Fibroblast of pulmonary artery (primary cell): Measurements from ENCODE around the gene TRIML1.
"Not testable (repeated sequence)": the region's sequence is repeated elsewhere in the genome, so short reads cannot be mapped to it uniquely, and the experiment has no call there.

ENCODE experiments used
- DNase-seq: peaks from one replicate; pipeline ENCODE4 v3.0.0-alpha.2; 2010; ENCODE audit warnings: low read depth
- H3K4me3 ChIP-seq: replicated peaks from 2 replicates; pipeline ENCODE4 v1.5.1; 2011; ENCODE audit warnings: low read depth, mild to moderate bottlenecking, control low read depth, low read length, moderate library complexity
- TF ChIP-seq, protein P1 (sequence below): IDR thresholded peaks from 2 replicates; pipeline ENCODE4 v1.5.1; 2011; ENCODE audit warnings: mild to moderate bottlenecking, control low read depth, low read length, inconsistent platforms; ENCODE audit errors: missing control alignments

TRIML1 gene

GRCh38 chr4:188147176-188147575 is 7.9 kb downstream of the TRIML1 start:
- TF ChIP-seq, protein P1, sequence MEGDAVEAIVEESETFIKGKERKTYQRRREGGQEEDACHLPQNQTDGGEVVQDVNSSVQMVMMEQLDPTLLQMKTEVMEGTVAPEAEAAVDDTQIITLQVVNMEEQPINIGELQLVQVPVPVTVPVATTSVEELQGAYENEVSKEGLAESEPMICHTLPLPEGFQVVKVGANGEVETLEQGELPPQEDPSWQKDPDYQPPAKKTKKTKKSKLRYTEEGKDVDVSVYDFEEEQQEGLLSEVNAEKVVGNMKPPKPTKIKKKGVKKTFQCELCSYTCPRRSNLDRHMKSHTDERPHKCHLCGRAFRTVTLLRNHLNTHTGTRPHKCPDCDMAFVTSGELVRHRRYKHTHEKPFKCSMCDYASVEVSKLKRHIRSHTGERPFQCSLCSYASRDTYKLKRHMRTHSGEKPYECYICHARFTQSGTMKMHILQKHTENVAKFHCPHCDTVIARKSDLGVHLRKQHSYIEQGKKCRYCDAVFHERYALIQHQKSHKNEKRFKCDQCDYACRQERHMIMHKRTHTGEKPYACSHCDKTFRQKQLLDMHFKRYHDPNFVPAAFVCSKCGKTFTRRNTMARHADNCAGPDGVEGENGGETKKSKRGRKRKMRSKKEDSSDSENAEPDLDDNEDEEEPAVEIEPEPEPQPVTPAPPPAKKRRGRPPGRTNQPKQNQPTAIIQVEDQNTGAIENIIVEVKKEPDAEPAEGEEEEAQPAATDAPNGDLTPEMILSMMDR, result no peak
- no peak overlapping the region for H3K4me3 ChIP-seq
- no peak for DNase-seq

- DNase-seq, result no peak
- TF ChIP-seq, protein P1, result no peak
- no peak overlapping the region for H3K4me3 ChIP-seq
Observed at GRCh38 chr4:188147776-188148175, 8.5 kb downstream of the TRIML1 start.

DNA sequence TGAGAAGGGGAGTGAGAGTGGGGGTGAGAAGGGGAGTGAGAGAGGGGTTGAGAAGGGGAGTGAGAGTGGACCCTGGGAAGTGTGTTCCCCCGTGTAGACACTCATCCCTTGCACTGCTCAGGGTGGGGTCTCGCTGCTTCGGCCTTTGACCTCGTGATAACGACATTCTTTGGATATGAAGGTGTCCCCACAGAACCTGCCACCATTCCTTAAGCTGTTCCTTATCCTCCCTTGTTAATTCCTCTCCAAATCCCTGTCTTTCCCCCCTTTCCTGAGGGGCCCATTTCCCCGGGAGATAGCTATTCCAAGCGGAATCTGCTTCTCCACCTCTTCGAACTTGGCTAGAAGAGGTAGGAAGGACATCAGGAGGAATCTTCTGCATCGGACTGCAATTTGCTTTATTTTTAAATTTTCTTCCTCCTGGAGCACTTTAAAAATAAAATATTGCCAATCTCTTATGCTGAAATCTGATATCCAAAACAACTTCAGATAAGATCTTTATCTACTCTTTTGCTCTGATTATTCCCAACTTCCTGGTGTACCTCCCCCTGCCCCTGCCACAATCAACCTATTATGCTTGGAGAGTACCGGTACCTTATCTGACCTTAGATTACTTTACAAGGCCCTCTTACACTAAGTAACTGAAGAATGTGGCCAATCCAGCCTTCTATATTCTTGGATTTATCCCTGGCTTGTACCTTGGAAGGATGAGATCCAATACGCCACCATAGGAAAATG is 15.6 kb downstream of the TRIML1 start:
- DNase-seq, result no peak
- TF ChIP-seq, protein P1, result no peak
- H3K4me3 ChIP-seq, result no peak overlapping the region

- TF ChIP-seq, protein P1, result no peak
- H3K4me3 ChIP-seq, result no peak overlapping the region
- no peak for DNase-seq
Observed at GRCh38 chr4:188158336-188158735, 19.1 kb downstream of the TRIML1 start.

DNA sequence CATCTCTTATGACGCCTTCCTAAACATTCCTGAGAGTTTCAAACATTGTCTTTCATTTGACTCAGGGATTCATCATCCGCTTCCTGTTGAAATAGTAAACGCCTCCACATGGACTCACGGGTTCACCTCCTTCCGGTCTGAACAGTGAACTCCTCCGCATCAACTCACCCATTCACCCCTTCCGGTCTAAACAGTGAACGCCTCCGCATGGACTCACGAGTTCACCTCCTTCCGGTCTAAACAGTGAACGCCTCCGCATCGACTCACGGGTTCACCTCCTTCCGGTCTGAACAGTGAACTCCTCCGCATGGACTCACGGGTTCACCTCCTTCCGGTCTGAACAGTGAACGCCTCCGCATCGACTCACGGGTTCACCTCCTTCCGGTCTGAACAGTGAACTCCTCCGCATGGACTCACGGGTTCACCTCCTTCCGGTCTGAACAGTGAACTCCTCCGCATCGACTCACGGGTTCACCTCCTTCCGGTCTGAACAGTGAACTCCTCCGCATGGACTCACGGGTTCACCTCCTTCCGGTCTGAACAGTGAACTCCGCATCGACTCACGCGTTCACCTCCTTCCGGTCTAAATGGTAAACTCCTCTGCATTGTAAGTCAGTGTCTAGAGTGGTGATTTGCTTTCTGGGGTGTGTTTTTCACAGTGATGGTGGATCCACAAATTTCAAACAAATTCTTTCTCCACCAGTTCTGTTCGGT is 20.4 kb downstream of the TRIML1 start:
- not testable (repeated sequence) for H3K4me3 ChIP-seq, DNase-seq

DNA sequence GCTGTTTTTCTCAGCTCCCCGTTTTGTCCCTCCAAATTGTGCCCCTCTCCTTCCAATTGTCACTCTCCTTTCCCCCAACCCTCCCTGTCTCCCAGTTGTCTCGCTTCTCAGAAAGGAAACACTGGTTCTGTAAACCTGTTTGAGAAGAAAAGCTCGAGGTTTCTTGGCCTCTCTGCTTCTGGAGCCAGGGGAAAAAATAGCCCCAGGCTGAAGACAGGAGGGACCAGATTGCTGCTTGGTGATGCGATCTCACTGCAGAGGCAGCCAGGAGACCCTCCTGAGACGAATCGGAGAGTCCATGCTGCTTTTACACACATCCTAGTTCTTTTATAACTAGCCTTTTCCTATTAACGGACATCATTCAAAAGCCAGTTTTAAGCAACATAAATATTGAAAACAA is 21.2 kb downstream of the TRIML1 start:
- no peak for DNase-seq
- H3K4me3 ChIP-seq, result no peak overlapping the region
- TF ChIP-seq, protein P1, result no peak

DNA sequence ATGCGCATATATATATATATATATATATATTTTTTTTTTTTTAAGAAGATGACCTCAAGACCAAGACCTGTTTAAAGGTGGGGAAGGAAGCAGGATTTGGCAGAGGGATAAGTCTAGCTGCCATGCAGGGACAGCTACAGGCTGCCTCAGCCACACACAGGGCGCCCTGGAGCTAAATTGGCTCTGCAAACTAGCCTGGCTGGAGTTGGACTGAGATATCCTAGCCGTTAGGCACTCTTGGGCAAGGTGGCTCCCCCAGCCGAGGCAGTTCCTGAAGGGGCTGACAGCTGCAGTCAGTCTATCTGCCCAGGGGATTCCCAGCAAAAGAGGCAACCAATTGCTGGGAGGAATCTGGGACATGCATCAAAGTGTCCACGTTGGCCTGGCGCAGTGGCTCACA is 21.9 kb downstream of the TRIML1 start:
- TF ChIP-seq, protein P1, result no peak
- no peak overlapping the region for H3K4me3 ChIP-seq
- no peak for DNase-seq
